Suprapubic skin (tissue), 4 donors: ENCODE results near the gene SAMHD1. TPM values are rescaled to one million over a fixed set of nuclear protein-coding genes. Genes with fewer than 3 reads are reported as not detected.
"Not testable (repeated sequence)": the region's sequence is repeated elsewhere in the genome, so short reads cannot be mapped to it uniquely, and the experiment has no call there.

Experiments used
- DNase-seq, 2 donors: peaks; one replicate each; pipeline ENCODE4 v3.0.0-alpha.2; 2019; ENCODE audit warnings: low spot score in 2 of 2
- H3K27ac ChIP-seq: fragments of 200-600 bp; sonication (generic); one replicate; pipeline ENCODE4 v1.5.1; 2019
- H3K27me3 ChIP-seq: fragments of 200-600 bp; sonication (generic); one replicate; pipeline ENCODE4 v1.5.1; 2019
- H3K36me3 ChIP-seq: fragments of 200-600 bp; sonication (generic); one replicate; pipeline ENCODE4 v1.5.1; 2019
- H3K4me1 ChIP-seq: fragments of 200-600 bp; sonication (generic); one replicate; pipeline ENCODE4 v1.5.1; 2019
- H3K4me3 ChIP-seq: fragments of 200-600 bp; sonication (generic); one replicate; pipeline ENCODE4 v1.5.1; 2019; ENCODE audit warnings: mild to moderate bottlenecking
- H3K9me3 ChIP-seq: fragments of 200-600 bp; sonication (generic); one replicate; pipeline ENCODE4 v1.5.1; 2019
- EP300 ChIP-seq: sonication (generic); formaldehyde crosslinking; IDR thresholded peaks from one replicate; pipeline ENCODE4 v1.6.1; 2017; ENCODE audit warnings: antibody characterized with exemption
- POLR2A ChIP-seq, 2 donors: fragments of 450-650 bp; IDR thresholded peaks; one replicate each; pipeline ENCODE4 v1.6.1; 2017; ENCODE audit warnings: antibody characterized with exemption in 2 of 2, mild to moderate bottlenecking in 2 of 2, moderate library complexity in 2 of 2
- POLR2AphosphoS5 ChIP-seq, 3 donors: sonication (generic); formaldehyde crosslinking; IDR thresholded peaks; one replicate each; pipeline ENCODE4 v1.6.1; 2017; ENCODE audit warnings: antibody characterized with exemption in 3 of 3
- WGBS: methylation state at CpG from one replicate; pipeline ENCODE4 v1.1.5; 2018; 5-methylcytosine and 5-hydroxymethylcytosine counted together
- total RNA-seq, 4 donors: library from RNA; depleted of rRNA; stranded (reverse); fragments of >200 nt; gene quantifications; one replicate each; pipeline ENCODE4 v1.1.0, GENCODE V29; 2016
- TF ChIP-seq, protein P1 (sequence below), 2 donors: fragments of 200-600 bp in 1 of 2; fragments of 450-650 bp in 1 of 2; sonication (generic) in 1 of 2; IDR thresholded peaks; one replicate each; pipeline ENCODE4 v1.5.1; 2016 to 2019; ENCODE audit warnings: antibody characterized with exemption in 2 of 2, mild to moderate bottlenecking in 1 of 2, moderate library complexity in 1 of 2

SAMHD1 gene
- total RNA-seq, 4 donors from 2014 or later: 32.9 to 77.4 (median 44.2) TPM

DNA sequence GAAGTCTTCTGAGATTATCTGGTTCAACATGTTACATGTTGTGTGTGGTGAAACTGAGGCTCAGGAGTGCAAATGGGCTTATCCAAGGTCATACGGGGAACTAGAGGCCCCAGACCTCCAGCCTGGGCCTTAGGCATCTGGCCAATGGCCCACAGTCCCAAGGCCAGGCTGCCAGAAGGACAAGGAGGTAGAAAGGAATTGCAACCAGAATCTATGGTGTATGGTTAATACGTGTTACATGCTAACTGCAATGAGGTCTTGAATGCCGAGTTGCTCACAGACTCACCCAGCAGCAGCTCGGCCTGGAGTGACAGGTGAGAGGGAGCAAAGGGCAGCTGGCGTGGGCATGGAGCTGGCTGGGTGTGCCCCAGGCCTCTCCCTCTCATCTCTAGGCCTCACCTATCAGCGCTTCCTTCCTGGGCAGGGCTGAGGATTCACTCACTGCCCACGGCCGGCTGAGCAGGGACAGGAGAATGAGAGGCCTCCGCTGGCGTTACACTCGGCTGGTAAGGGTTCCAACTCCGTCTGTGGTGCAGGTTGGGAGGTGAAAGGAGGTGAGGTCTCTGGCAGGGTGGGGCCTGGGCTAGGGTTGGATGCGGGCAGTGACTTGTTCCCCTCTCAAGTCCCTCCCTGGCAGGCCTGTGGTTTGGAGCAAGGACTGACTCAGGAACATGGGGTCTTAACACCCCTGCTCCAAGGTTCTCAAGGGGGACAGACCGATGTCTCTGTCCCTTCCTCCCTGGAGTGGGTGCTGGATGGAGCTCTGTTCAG, 75.6 kb downstream of the SAMHD1 start, which contains the start of gene TLDC2:
TSS of gene TLDC2 (plus strand) at position 437 of the 771 bp plus-strand sequence. CDS start at position 474, 37 bp downstream.
- DNase-seq: no peak
- WGBS: 47% methylated on average over 6 of the region's 14 CpGs
- no peak within 1 kb of the TSS for H3K27ac ChIP-seq

DNA sequence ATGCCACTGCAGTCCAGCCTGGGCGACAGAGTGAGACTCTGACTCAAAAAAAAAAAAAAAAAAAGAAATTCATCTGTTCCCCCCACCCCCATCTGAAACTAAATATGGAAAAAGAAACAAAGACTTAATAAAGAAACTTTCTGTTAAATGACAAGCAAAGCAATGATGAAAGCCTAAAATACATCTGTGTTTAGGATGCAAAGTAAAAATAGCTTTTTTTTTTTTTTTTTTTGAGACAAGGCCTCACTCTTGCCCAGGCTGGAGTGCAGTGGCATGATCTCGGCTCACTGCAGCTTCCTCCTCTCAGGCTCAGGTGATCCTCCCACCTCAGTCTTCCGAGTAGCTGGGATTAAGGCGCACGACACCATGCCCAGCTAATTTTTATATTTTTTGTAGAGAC, 76.4 kb downstream of the SAMHD1 start:
- WGBS: 88% methylated on average over 5 of the region's 5 CpGs
- not testable (repeated sequence) for H3K9me3 ChIP-seq, H3K4me3 ChIP-seq, H3K27me3 ChIP-seq, H3K36me3 ChIP-seq, DNase-seq, H3K27ac ChIP-seq, H3K4me1 ChIP-seq

More for the DNA sequence above, 75.6 kb downstream of the SAMHD1 start, which contains the start of gene TLDC2:
- peaks cover 4% of the 10 kb centered on the region for H3K4me1 ChIP-seq
- H3K9me3 ChIP-seq: no peaks in the 10 kb centered on the region
- H3K4me3 ChIP-seq: peak within 1 kb of the TSS; percentile 1
- TF ChIP-seq POLR2A (IDR thresholded peaks at IDR 0.05): no peak
- TF ChIP-seq, protein P1, sequence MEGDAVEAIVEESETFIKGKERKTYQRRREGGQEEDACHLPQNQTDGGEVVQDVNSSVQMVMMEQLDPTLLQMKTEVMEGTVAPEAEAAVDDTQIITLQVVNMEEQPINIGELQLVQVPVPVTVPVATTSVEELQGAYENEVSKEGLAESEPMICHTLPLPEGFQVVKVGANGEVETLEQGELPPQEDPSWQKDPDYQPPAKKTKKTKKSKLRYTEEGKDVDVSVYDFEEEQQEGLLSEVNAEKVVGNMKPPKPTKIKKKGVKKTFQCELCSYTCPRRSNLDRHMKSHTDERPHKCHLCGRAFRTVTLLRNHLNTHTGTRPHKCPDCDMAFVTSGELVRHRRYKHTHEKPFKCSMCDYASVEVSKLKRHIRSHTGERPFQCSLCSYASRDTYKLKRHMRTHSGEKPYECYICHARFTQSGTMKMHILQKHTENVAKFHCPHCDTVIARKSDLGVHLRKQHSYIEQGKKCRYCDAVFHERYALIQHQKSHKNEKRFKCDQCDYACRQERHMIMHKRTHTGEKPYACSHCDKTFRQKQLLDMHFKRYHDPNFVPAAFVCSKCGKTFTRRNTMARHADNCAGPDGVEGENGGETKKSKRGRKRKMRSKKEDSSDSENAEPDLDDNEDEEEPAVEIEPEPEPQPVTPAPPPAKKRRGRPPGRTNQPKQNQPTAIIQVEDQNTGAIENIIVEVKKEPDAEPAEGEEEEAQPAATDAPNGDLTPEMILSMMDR (IDR thresholded peaks at IDR 0.05): no peak
- no peak for TF ChIP-seq POLR2AphosphoS5 (IDR thresholded peaks at IDR 0.05)
- no peak for TF ChIP-seq EP300
- no peaks in the 10 kb centered on the region for H3K27me3 ChIP-seq
- H3K36me3 ChIP-seq: no peaks in the 10 kb centered on the region

DNA sequence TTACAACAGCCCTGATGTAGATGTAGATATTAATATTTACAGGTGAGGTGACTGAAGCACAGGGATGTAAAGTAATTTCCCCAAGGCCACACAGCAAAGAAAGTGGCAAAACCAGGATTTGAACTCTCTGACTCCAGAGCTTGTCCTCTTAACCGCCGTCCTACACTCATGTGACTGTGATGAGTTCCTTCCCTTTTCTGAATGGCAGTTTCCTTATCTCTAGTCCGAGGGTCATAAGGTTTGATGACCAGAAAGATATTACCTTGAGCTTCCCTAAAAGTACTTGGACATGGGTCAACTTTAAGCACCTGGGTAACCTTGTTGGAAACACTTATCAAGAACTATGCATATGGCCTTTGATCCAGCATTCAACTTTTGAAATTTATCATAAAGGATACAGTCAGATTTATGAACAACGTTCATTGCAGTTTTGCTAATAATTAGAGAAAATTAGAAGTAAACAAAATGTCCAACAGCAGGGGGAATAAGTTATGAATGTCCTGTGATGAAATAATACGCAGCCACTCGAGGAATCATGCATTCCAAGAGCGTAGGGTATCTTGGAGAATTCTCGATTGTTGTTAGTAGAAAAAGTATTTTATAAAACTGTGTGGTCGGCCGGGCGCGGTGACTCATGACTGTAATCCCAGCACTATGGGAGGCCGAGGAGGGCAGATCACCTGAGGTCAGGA, 77.9 kb downstream of the SAMHD1 start:
- TF ChIP-seq POLR2AphosphoS5 (IDR thresholded peaks at IDR 0.05): no peak
- TF ChIP-seq, protein P1 (IDR thresholded peaks at IDR 0.05): no peak
- no peak for TF ChIP-seq POLR2A (IDR thresholded peaks at IDR 0.05)
- TF ChIP-seq EP300: no peak
- WGBS: 85% methylated on average over 13 of the region's 13 CpGs

DNA sequence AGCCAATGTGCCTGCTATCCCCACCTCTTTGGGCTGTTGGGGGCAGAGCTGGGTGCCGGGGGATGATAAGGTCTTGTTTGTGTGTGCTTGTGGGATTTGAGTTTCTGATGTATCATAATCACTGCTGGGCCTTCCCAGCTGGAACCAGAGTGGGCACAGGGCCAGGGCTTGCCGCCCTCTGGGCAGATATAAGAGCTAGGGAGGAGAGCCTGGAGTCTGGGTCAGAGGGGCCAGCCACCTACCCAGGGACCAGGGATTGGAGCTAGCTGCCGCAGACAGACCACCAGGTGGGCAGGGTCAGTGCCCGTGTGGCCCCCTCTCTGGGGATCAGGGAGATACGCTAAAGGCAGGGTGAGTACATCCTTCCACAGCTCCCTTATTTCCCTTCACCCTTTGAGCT, 78.7 kb downstream of the SAMHD1 start:
- DNase-seq: no peak
- Histone ChIP-seq H3K4me3 (no peak overlapping the region), H3K4me1 (peaks cover 4% of the 10 kb centered on the region), H3K27ac (no peak overlapping the region), H3K9me3 (no peaks in the 10 kb centered on the region), H3K36me3 (no peaks in the 10 kb centered on the region), H3K27me3 (no peaks in the 10 kb centered on the region)
- WGBS: 88% methylated on average over 1 of the region's 5 CpGs
- no peak for TF ChIP-seq POLR2AphosphoS5 (IDR thresholded peaks at IDR 0.05)
- TF ChIP-seq, protein P1 (IDR thresholded peaks at IDR 0.05): no peak
- no peak for TF ChIP-seq EP300
- TF ChIP-seq POLR2A (IDR thresholded peaks at IDR 0.05): no peak

More for the DNA sequence above, 77.9 kb downstream of the SAMHD1 start:
- Histone ChIP-seq H3K27ac (no peak overlapping the region), H3K36me3 (no peaks in the 10 kb centered on the region), H3K27me3 (no peaks in the 10 kb centered on the region), H3K4me3 (no peak overlapping the region), H3K4me1 (peaks cover 4% of the 10 kb centered on the region), H3K9me3 (no peaks in the 10 kb centered on the region)
- DNase-seq: no peak

DNA sequence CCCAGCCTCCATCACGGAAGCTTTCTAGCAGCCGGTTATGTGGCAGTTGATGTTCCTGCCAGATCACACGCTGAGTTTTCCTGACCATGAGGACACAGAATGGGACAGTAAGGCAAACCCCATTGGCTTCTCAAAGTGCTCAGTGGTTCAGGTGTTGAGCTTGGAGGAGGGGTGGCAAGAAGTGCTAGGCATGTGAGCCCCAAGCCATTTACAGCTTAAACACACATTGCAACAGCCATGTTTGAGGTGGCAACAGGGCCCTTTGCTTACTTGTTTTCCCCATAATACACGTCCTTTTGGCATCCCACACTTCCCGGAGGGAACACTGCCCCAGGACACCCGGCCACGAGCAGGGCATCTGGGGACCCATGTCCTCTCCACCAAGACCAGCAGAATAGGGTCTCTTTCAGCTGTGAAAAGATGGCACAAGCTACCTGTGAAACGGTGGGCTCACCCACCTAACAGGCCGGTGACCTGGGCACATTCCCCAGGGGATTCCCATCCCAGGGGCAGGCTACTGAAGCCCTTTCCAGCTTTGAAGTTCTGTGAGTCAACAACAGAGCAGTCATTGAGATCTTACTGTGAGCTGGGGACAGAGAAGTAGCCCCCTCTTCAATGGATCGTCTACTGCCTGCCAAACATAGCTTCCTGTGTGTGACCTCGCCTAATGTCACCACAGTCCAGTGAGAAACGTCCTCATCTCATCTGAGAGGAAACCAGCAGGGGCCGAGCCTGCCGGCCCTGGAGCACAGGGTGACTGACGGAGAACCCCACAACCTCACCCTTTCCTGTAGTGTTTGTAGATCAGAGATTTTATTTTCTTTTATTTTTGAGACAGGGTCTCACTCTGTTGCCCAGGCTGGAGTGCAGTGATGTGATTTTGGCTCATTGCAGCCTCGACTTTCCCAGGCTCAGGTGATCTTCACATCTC, 79.6 kb downstream of the SAMHD1 start:
- Histone ChIP-seq H3K27ac (no peak overlapping the region), H3K4me3 (no peak overlapping the region), H3K27me3 (no peaks in the 10 kb centered on the region), H3K9me3 (no peaks in the 10 kb centered on the region), H3K4me1 (peaks cover 4% of the 10 kb centered on the region), H3K36me3 (no peaks in the 10 kb centered on the region)
- DNase-seq: no peak
- TF ChIP-seq POLR2AphosphoS5 (IDR thresholded peaks at IDR 0.05) (no peak), POLR2A (IDR thresholded peaks at IDR 0.05) (no peak), EP300 (no peak)
- TF ChIP-seq, protein P1 (IDR thresholded peaks at IDR 0.05): no peak
- WGBS: 71% methylated on average over 14 of the region's 16 CpGs
